Liver (tissue), 9 donors: ENCODE data around the gene ITGB1BP1. TPM values are rescaled to one million over a fixed set of nuclear protein-coding genes. Genes with fewer than 3 reads are reported as not detected.

Experiments used
- DNase-seq: peaks from one replicate; pipeline ENCODE4 v3.0.0-alpha.2; 2017; ENCODE audit warnings: low spot score
- H3K27ac ChIP-seq, 2 donors: one replicate each; pipeline ENCODE4 v1.7.0; 2013; ENCODE audit warnings: inconsistent platforms in 2 of 2, low read length in 2 of 2, control low read depth in 1 of 2, low read depth in 1 of 2, mild to moderate bottlenecking in 1 of 2
- H3K27me3 ChIP-seq, 4 donors: one replicate each; pipeline versions ENCODE4 v1.6.1 to v1.7.0; 2013; ENCODE audit warnings: low read length in 3 of 4, inconsistent platforms in 1 of 4, mild to moderate bottlenecking in 1 of 4, moderate library complexity in 1 of 4; ENCODE audit not compliant: control insufficient read depth in 4 of 4, insufficient read depth in 4 of 4
- H3K36me3 ChIP-seq, 4 donors: one replicate each; pipeline versions ENCODE4 v1.6.1 to v1.7.0; 2013; ENCODE audit warnings: low read length in 3 of 4, mild to moderate bottlenecking in 3 of 4, low read depth in 1 of 4, moderate library complexity in 1 of 4; ENCODE audit not compliant: control insufficient read depth in 4 of 4, insufficient read depth in 3 of 4
- H3K4me1 ChIP-seq, 4 donors: one replicate each; pipeline versions ENCODE4 v1.6.1 to v1.7.0; 2013; ENCODE audit warnings: low read length in 3 of 4, mild to moderate bottlenecking in 3 of 4, moderate library complexity in 1 of 4; ENCODE audit not compliant: control insufficient read depth in 4 of 4, insufficient read depth in 4 of 4
- H3K4me3 ChIP-seq, 3 donors: one replicate each; pipeline versions ENCODE4 v1.6.1 to v1.7.0; 2013; ENCODE audit warnings: low read length in 3 of 3, control low read depth in 1 of 3, low read depth in 1 of 3, mild to moderate bottlenecking in 1 of 3
- H3K9ac ChIP-seq, 2 donors: one replicate each; pipeline ENCODE4 v1.7.0; 2013; ENCODE audit warnings: low read length in 2 of 2, mild to moderate bottlenecking in 2 of 2, moderate library complexity in 2 of 2, control low read depth in 1 of 2, low read depth in 1 of 2
- H3K9me3 ChIP-seq, 4 donors: one replicate each; pipeline versions ENCODE4 v1.6.1 to v1.7.0; 2013; ENCODE audit warnings: low read length in 3 of 4; ENCODE audit not compliant: control insufficient read depth in 4 of 4
- EGR1 ChIP-seq, 2 donors: IDR thresholded peaks; 2 replicates each; pipeline ENCODE4 v1.6.1; 2016 to 2018; ENCODE audit warnings: antibody characterized with exemption in 2 of 2, low read depth in 2 of 2
- FOXA1 ChIP-seq: IDR thresholded peaks from 2 replicates; pipeline ENCODE4 v1.6.1; 2016; ENCODE audit warnings: antibody characterized with exemption
- FOXA2 ChIP-seq: IDR thresholded peaks from 2 replicates; pipeline ENCODE4 v1.6.1; 2016; ENCODE audit warnings: antibody characterized with exemption
- GABPA ChIP-seq, 2 donors: IDR thresholded peaks in 1 of 2; conservative IDR thresholded peaks in 1 of 2; 2 replicates each; pipeline ENCODE4 v1.6.1; 2016; ENCODE audit warnings: antibody characterized with exemption in 2 of 2, mild to moderate bottlenecking in 1 of 2, moderate library complexity in 1 of 2
- HNF4A ChIP-seq, 2 donors: conservative IDR thresholded peaks; 2 replicates each; pipeline ENCODE4 v1.6.1; 2016; ENCODE audit warnings: antibody characterized with exemption in 2 of 2, mild to moderate bottlenecking in 2 of 2
- NR2F2 ChIP-seq: IDR thresholded peaks from 2 replicates; pipeline ENCODE4 v1.6.1; 2016; ENCODE audit warnings: antibody characterized with exemption
- RAD21 ChIP-seq, 2 donors: IDR thresholded peaks; 2 replicates each; pipeline ENCODE4 v1.6.1; 2016; ENCODE audit warnings: antibody characterized with exemption in 2 of 2, mild to moderate bottlenecking in 2 of 2
- RXRA ChIP-seq, 2 donors: IDR thresholded peaks; 2 replicates each; pipeline ENCODE4 v1.6.1; 2017 to 2018; ENCODE audit warnings: antibody characterized with exemption in 2 of 2, mild to moderate bottlenecking in 1 of 2
- SP1 ChIP-seq: IDR thresholded peaks from 2 replicates; pipeline ENCODE4 v1.6.1; 2018; ENCODE audit warnings: antibody characterized with exemption, mild to moderate bottlenecking
- TAF1 ChIP-seq: conservative IDR thresholded peaks from 2 replicates; pipeline ENCODE4 v1.6.1; 2016; ENCODE audit warnings: antibody characterized with exemption, mild to moderate bottlenecking
- YY1 ChIP-seq: IDR thresholded peaks from 2 replicates; pipeline ENCODE4 v1.6.1; 2016; ENCODE audit warnings: antibody characterized with exemption, mild to moderate bottlenecking
- WGBS: extraction: QIAGEN DNeasy Blood & Tissue Kit; methylation state at CpG from one replicate; pipeline ENCODE4 v1.1.7; 2013; 5-methylcytosine and 5-hydroxymethylcytosine counted together
- polyA plus RNA-seq, 2 donors: library from polyadenylated mRNA; stranded (reverse) in 1 of 2; unstranded in 1 of 2; fragments of 200-250 nt in 1 of 2; fragments of >200 nt in 1 of 2; fragmentation: Nextera tagmentation in 1 of 2; extraction: Ambion mirVana in 1 of 2; gene quantifications; one replicate each; pipeline versions ENCODE4 v1.2.1 to v1.2.3, GENCODE V29; 2013 to 2015
- total RNA-seq, 2 donors: library from RNA; depleted of rRNA; stranded (reverse); fragments of >200 nt; gene quantifications; one replicate each; pipeline ENCODE4 v1.2.3, GENCODE V29; 2014
- TF ChIP-seq, protein P1 (sequence below): fragments of 150-350 bp; IDR thresholded peaks from 2 replicates; pipeline ENCODE4 v1.5.1; 2017; ENCODE audit warnings: improper control_type of control experiment, low read depth, low read length; ENCODE audit not compliant: missing input control
- TF ChIP-seq, protein P2 (sequence below): IDR thresholded peaks from 2 replicates; pipeline ENCODE4 v1.6.1; 2016; ENCODE audit warnings: antibody characterized with exemption
- TF ChIP-seq, protein P3 (sequence below): IDR thresholded peaks from 2 replicates; pipeline ENCODE4 v1.6.1; 2016; ENCODE audit warnings: antibody characterized with exemption
- TF ChIP-seq, protein P4 (sequence below): IDR thresholded peaks from 2 replicates; pipeline ENCODE4 v1.6.1; 2016; ENCODE audit warnings: antibody characterized with exemption
- donor health status: healthy.
- donor health status: healthy.
- donor health status: healthy.
- donor health status: healthy.
- donor health status: healthy.

Gene ITGB1BP1
- total and polyA plus RNA-seq, 4 donors = 6.6 to 30.9 (median 13.7) TPM

DNA sequence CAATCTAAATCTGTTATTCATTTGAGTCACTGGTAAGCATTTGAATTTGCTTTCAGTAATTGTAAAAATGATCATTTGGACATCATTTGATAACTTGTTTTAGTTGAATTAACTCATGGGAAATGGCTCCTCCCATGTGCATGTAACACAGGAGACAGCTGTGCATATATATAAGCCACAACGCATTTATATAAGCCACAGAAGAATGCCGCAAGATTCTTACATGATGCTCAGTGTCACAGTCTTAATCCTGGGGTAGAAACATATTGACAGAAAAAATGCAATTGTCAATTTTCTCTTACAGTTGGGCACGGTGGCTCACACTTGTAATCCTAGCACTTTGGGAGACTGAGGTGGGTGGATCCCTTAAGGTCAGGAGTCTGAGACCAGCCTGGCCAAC, 37.8 kb upstream of the ITGB1BP1 start:
- Histone ChIP-seq H3K9ac (no peak overlapping the region), H3K9me3 (no peaks in the 10 kb centered on the region), H3K27me3 (no peaks in the 10 kb centered on the region), H3K27ac (no peak overlapping the region), H3K4me1 (no peaks in the 10 kb centered on the region), H3K36me3 (peaks cover 4 to 28% (median 11%) of the 10 kb centered on the region in 4 donors), H3K4me3 (no peak overlapping the region)
- TF ChIP-seq RAD21 (IDR thresholded peaks at IDR 0.05) (no peak), SP1 (no peak), NR2F2 (no peak), TAF1 (no peak), EGR1 (IDR thresholded peaks at IDR 0.05; ENCODE audit: low read depth in 2 of 2) (no peak), FOXA2 (no peak), YY1 (no peak), HNF4A (conservative IDR thresholded peaks at IDR 0.05) (no peak), FOXA1 (no peak), GABPA (IDR thresholded peaks at IDR 0.05 in 1 of 2, conservative IDR thresholded peaks at IDR 0.05 in 1 of 2) (no peak)
- TF ChIP-seq, protein P1, sequence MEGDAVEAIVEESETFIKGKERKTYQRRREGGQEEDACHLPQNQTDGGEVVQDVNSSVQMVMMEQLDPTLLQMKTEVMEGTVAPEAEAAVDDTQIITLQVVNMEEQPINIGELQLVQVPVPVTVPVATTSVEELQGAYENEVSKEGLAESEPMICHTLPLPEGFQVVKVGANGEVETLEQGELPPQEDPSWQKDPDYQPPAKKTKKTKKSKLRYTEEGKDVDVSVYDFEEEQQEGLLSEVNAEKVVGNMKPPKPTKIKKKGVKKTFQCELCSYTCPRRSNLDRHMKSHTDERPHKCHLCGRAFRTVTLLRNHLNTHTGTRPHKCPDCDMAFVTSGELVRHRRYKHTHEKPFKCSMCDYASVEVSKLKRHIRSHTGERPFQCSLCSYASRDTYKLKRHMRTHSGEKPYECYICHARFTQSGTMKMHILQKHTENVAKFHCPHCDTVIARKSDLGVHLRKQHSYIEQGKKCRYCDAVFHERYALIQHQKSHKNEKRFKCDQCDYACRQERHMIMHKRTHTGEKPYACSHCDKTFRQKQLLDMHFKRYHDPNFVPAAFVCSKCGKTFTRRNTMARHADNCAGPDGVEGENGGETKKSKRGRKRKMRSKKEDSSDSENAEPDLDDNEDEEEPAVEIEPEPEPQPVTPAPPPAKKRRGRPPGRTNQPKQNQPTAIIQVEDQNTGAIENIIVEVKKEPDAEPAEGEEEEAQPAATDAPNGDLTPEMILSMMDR = no peak
- TF ChIP-seq, protein P2, sequence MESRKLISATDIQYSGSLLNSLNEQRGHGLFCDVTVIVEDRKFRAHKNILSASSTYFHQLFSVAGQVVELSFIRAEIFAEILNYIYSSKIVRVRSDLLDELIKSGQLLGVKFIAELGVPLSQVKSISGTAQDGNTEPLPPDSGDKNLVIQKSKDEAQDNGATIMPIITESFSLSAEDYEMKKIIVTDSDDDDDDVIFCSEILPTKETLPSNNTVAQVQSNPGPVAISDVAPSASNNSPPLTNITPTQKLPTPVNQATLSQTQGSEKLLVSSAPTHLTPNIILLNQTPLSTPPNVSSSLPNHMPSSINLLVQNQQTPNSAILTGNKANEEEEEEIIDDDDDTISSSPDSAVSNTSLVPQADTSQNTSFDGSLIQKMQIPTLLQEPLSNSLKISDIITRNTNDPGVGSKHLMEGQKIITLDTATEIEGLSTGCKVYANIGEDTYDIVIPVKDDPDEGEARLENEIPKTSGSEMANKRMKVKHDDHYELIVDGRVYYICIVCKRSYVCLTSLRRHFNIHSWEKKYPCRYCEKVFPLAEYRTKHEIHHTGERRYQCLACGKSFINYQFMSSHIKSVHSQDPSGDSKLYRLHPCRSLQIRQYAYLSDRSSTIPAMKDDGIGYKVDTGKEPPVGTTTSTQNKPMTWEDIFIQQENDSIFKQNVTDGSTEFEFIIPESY = no peak
- TF ChIP-seq, protein P3, sequence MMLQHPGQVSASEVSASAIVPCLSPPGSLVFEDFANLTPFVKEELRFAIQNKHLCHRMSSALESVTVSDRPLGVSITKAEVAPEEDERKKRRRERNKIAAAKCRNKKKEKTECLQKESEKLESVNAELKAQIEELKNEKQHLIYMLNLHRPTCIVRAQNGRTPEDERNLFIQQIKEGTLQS = no peak
- no peak for DNase-seq
- 97% methylated on average over 3 of the region's 3 CpGs for WGBS

DNA sequence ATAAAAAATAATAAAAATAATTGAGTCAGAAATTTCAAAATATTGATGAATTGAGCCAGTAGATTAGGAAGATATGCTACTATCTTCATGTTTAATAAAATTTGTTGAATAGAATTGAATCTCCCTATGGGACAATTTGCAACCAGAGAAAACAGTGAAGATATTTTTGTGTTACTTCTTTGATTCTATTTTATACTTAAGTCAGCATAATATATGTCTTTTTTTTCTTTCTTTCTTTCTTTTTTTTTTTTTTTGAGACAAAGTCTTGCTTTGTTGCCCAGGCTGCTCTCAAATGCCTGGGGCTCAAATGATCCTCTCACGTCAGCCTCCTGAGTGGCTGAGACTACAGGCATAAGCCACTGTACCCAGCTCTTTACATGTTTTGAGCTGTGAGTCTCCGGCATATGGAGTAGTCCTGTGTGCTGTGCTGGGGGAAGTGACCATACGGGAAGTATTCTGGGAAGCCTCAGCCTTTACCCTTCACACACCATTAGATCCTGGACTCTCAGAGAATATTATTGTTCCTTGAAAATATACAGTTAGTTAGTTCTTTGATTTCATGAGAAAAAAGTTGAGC, 37.2 kb upstream of the ITGB1BP1 start:
- H3K36me3 ChIP-seq = peaks cover 4 to 28% (median 9%) of the 10 kb centered on the region in 4 donors
- TF ChIP-seq EGR1 (IDR thresholded peaks at IDR 0.05; ENCODE audit: low read depth in 2 of 2) (no peak), FOXA1 (no peak), SP1 (no peak)
- no peak overlapping the region for H3K9ac ChIP-seq
- H3K27me3 ChIP-seq = no peaks in the 10 kb centered on the region
- no peak for DNase-seq
- no peaks in the 10 kb centered on the region for H3K4me1 ChIP-seq
- WGBS = 98% methylated on average over 3 of the region's 3 CpGs
- H3K9me3 ChIP-seq = no peaks in the 10 kb centered on the region
- no peak overlapping the region for H3K27ac ChIP-seq
- no peak overlapping the region for H3K4me3 ChIP-seq

DNA sequence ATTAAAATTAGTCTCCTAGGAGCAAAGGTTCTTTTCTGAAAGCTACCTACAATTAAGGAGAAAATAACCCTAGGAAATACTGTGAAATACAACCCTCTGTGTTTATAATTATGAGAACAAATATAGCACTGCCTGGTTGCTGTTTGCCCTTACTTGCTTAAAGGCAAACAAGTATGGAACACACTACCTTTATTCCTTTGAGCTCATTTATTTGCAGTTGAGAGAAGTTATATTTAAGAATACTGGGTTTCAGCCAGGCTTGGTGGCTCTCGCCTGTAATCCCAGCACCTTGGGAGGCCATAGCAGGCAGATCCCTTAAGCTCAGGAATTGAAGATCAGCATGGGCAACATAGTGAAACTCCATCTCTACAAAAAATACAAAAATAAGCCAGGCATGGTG, 27.9 kb upstream of the ITGB1BP1 start:
- Histone ChIP-seq H3K9ac (no peak overlapping the region), H3K36me3 (peaks cover 3 to 21% (median 12%) of the 10 kb centered on the region in 4 donors), H3K4me1 (no peaks in the 10 kb centered on the region), H3K9me3 (no peaks in the 10 kb centered on the region), H3K27me3 (no peaks in the 10 kb centered on the region), H3K4me3 (no peak overlapping the region), H3K27ac (no peak overlapping the region)
- WGBS = 93% methylated on average over 1 of the region's 1 CpG
- TF ChIP-seq FOXA2 (no peak), RXRA (IDR thresholded peaks at IDR 0.05) (no peak)
- TF ChIP-seq, protein P4, sequence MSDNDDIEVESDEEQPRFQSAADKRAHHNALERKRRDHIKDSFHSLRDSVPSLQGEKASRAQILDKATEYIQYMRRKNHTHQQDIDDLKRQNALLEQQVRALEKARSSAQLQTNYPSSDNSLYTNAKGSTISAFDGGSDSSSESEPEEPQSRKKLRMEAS = no peak
- no peak for DNase-seq
